Measurements from ENCODE around the gene MMP24.

The MMP24 gene

DNA sequence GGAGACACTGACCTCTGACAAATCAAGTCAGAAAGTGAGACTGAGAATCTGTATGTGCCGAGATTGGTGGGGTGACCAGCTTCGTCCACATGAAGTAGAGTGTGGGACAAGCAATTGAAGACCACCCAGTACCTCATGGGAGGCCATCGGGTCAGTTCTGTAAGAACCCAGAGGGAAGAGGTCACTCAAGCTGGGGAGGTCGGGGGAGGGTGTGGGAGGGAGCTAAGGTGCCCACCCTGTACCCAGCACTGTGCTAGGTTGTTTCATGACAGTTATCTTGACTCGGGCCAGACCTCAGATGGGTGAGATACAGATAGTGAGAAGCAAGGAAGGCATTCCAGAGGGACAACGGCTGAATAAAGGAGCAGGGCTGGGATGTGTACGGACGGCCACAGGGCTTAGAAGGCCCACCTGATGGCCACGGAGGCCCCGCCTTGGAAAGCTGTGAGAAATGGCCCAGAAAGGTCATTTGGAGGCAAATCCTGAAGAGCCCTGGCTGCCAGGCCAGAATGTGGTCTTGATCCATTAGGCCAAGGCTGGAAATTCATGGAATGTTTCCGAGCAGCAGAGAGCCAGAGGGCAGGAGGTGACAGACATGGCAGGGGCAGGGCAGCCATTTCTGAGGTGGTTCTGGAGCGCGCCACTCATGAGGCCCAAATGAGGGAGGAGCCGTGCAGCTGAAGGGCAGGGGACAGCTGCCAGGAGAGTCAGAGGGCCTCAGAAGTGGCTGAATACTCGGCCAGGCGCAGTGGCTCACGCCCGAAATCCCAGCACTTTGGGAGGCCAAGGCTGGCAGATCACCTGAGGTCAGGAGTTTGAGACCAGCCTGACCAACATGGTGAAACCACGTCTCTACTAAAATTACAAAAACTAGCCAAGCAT, 43.8 kb downstream of the MMP24 start:
- TF ChIP-seq EZH2phosphoT487 (IDR thresholded peaks at IDR 0.05; ENCODE audit: low read depth): no peak
- TF ChIP-seq, protein P1, sequence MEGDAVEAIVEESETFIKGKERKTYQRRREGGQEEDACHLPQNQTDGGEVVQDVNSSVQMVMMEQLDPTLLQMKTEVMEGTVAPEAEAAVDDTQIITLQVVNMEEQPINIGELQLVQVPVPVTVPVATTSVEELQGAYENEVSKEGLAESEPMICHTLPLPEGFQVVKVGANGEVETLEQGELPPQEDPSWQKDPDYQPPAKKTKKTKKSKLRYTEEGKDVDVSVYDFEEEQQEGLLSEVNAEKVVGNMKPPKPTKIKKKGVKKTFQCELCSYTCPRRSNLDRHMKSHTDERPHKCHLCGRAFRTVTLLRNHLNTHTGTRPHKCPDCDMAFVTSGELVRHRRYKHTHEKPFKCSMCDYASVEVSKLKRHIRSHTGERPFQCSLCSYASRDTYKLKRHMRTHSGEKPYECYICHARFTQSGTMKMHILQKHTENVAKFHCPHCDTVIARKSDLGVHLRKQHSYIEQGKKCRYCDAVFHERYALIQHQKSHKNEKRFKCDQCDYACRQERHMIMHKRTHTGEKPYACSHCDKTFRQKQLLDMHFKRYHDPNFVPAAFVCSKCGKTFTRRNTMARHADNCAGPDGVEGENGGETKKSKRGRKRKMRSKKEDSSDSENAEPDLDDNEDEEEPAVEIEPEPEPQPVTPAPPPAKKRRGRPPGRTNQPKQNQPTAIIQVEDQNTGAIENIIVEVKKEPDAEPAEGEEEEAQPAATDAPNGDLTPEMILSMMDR (IDR thresholded peaks at IDR 0.05; ENCODE audit: low read depth, low read length): no peak
- Histone ChIP-seq H3K27me3 (ENCODE audit: low read depth, low read length) (no peaks in the 10 kb centered on the region), H3K4me1 (ENCODE audit: low read length) (peaks cover 12% of the 10 kb centered on the region), H3K27ac (ENCODE audit: low read length) (no peak overlapping the region), H3K9me3 (ENCODE audit: insufficient read depth, low read length) (no peaks in the 10 kb centered on the region), H3K4me2 (ENCODE audit: low read length) (no peak overlapping the region), H2AFZ (ENCODE audit: low read depth, low read length) (no peak overlapping the region), H3K36me3 (replicated peaks; ENCODE audit: low read depth, low read length) (no peaks in the 10 kb centered on the region), H3K4me3 (ENCODE audit: low read length) (no peak overlapping the region), H3K9ac (ENCODE audit: low read length) (no peak overlapping the region), H4K20me1 (ENCODE audit: insufficient read depth, low read length) (no peaks in the 10 kb centered on the region), H3K79me2 (ENCODE audit: low read length) (no peaks in the 10 kb centered on the region)

DNA sequence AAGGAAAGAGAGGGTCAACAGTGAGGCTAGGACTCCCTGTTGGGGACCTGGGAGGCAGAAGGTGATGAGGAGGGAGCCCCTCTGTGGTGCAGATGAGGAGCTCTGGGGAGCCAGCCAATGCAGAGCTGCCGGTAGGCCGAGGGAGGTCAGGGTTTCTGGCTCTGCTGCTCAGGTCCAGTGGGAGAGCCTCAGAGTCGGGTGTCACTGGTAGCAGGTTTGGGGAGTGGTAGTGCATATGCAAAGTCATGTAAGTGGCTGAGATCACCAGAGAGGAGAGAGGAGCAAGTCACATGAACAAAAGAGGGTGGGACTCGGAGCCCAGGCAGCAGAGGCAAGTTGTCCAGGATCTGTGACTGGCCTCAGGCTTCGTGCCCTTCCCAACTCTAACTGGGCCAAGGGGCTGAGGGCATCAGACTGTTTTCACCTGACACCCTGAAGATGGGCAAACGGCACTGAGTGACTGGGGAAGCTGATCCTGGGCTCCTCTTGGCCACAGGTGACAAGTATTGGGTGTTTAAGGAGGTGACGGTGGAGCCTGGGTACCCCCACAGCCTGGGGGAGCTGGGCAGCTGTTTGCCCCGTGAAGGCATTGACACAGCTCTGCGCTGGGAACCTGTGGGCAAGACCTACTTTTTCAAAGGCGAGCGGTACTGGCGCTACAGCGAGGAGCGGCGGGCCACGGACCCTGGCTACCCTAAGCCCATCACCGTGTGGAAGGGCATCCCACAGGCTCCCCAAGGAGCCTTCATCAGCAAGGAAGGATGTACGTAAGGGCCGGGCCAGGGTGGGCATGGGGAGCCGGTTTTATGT, 44.8 kb downstream of the MMP24 start:
- no peak overlapping the region for H3K9ac ChIP-seq (ENCODE audit: low read length)
- no peak overlapping the region for H3K4me3 ChIP-seq (ENCODE audit: low read length)
- H2AFZ ChIP-seq (ENCODE audit: low read depth, low read length): no peak overlapping the region
- no peak overlapping the region for H3K27ac ChIP-seq (ENCODE audit: low read length)
- peaks cover 5% of the 10 kb centered on the region for H3K36me3 ChIP-seq (replicated peaks; ENCODE audit: low read depth, low read length)
- no peaks in the 10 kb centered on the region for H3K9me3 ChIP-seq (ENCODE audit: insufficient read depth, low read length)
- no peaks in the 10 kb centered on the region for H4K20me1 ChIP-seq (ENCODE audit: insufficient read depth, low read length)
- H3K4me2 ChIP-seq (ENCODE audit: low read length): no peak overlapping the region
- peaks cover 3% of the 10 kb centered on the region for H3K79me2 ChIP-seq (ENCODE audit: low read length)
- TF ChIP-seq EZH2phosphoT487 (IDR thresholded peaks at IDR 0.05; ENCODE audit: low read depth): no peak
- TF ChIP-seq, protein P1 (IDR thresholded peaks at IDR 0.05; ENCODE audit: low read depth, low read length): no peak
- H3K4me1 ChIP-seq (ENCODE audit: low read length): peaks cover 12% of the 10 kb centered on the region
- H3K27me3 ChIP-seq (ENCODE audit: low read depth, low read length): no peaks in the 10 kb centered on the region

DNA sequence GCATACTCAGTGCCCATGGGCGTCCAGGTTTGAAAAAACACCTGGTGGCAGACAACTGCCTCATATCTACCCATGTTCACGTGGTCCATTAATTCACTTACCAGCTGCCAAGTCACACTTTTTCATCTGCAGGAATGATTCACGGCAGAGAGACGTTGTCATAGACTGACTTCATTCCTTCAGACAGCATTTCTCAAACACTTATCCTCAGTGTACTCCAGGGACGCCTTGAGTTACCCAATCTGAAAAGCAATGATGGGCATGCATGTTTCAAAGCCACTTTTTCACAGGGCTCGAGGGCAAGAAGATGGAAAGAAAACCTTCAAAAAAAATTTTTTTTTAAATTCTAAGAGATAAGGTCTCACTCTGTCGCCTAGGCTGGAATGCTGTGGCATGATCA, 45.4 kb downstream of the MMP24 start:
- Histone ChIP-seq H3K79me2 (ENCODE audit: low read length) (peaks cover 9% of the 10 kb centered on the region), H4K20me1 (ENCODE audit: insufficient read depth, low read length) (no peaks in the 10 kb centered on the region), H3K36me3 (replicated peaks; ENCODE audit: low read depth, low read length) (peaks cover 10% of the 10 kb centered on the region), H2AFZ (ENCODE audit: low read depth, low read length) (no peak overlapping the region), H3K9ac (ENCODE audit: low read length) (no peak overlapping the region), H3K27me3 (ENCODE audit: low read depth, low read length) (no peaks in the 10 kb centered on the region), H3K4me1 (ENCODE audit: low read length) (peaks cover 18% of the 10 kb centered on the region), H3K4me2 (ENCODE audit: low read length) (no peak overlapping the region), H3K27ac (ENCODE audit: low read length) (no peak overlapping the region), H3K4me3 (ENCODE audit: low read length) (no peak overlapping the region), H3K9me3 (ENCODE audit: insufficient read depth, low read length) (no peaks in the 10 kb centered on the region)
- TF ChIP-seq, protein P1 (IDR thresholded peaks at IDR 0.05; ENCODE audit: low read depth, low read length): no peak
- no peak for TF ChIP-seq EZH2phosphoT487 (IDR thresholded peaks at IDR 0.05; ENCODE audit: low read depth)
